Cardiac muscle cell (in vitro differentiated cells and primary cell): ENCODE results near the gene B9D2. TPM values are rescaled to one million over a fixed set of nuclear protein-coding genes. Genes with fewer than 3 reads are reported as not detected.

ENCODE experiments used
- DNase-seq, 2 donors: peaks; one replicate each; pipeline versions ENCODE4 v3.0.0 to v3.0.0-alpha.2; 2010 to 2017; ENCODE audit warnings: low read depth in 1 of 2, low spot score in 1 of 2
- H3K27ac ChIP-seq: fragments of 200-600 bp; sonication (generic); 2 replicates; pipeline ENCODE4 v1.5.1; 2016
- H3K27me3 ChIP-seq: fragments of 200-600 bp; sonication (generic); 2 replicates; pipeline ENCODE4 v1.6.0; 2016; ENCODE audit warnings: control low read depth
- H3K36me3 ChIP-seq: fragments of 200-600 bp; sonication (generic); 2 replicates; pipeline ENCODE4 v1.5.1; 2016; ENCODE audit warnings: control low read depth
- H3K4me1 ChIP-seq: fragments of 200-600 bp; sonication (generic); 2 replicates; pipeline ENCODE4 v1.8.1; 2017; ENCODE audit warnings: low read depth, mild to moderate bottlenecking, mixed run types
- H3K4me3 ChIP-seq: fragments of 200-600 bp; sonication (generic); 2 replicates; pipeline ENCODE4 v1.5.1; 2016; ENCODE audit warnings: mild to moderate bottlenecking
- H3K9me3 ChIP-seq: fragments of 200-600 bp; sonication (generic); 2 replicates; pipeline ENCODE4 v1.5.1; 2017; ENCODE audit warnings: low read depth, mild to moderate bottlenecking, control low read depth
- CTCF ChIP-seq: IDR thresholded peaks from 2 replicates; pipeline ENCODE4 v1.5.1; 2012; ENCODE audit warnings: low read depth, mild to moderate bottlenecking, low read length
- polyA plus RNA-seq: library from polyadenylated mRNA; unstranded; fragments of >200 nt; fragmentation: Nextera tagmentation; extraction: Ambion mirVana; gene quantifications from 2 replicates; pipeline ENCODE4 v1.2.1, GENCODE V29; 2016
- total RNA-seq: library from RNA; depleted of rRNA; stranded (reverse); fragments of >200 nt; gene quantifications from 2 replicates; pipeline ENCODE4 v1.2.3, GENCODE V29; 2016

Gene B9D2
- total and polyA plus RNA-seq, 2 experiments from 2014 or later: 5.3 to 10.8 TPM

GRCh38 chr19:41367848-41368301 is 3.9 kb upstream of the B9D2 start:
- Histone ChIP-seq H3K27me3 (no peaks in the 10 kb centered on the region), H3K27ac (no peak overlapping the region), H3K36me3 (no peaks in the 10 kb centered on the region), H3K4me1 (no peaks in the 10 kb centered on the region), H3K4me3 (no peak overlapping the region), H3K9me3 (no peaks in the 10 kb centered on the region)
- no peak for TF ChIP-seq CTCF
- DNase-seq: peak in 1 of 2 donors; percentile 93

- Histone ChIP-seq H3K27ac (no peak overlapping the region), H3K9me3 (no peaks in the 10 kb centered on the region), H3K27me3 (no peaks in the 10 kb centered on the region), H3K4me1 (no peaks in the 10 kb centered on the region), H3K4me3 (no peak overlapping the region), H3K36me3 (no peaks in the 10 kb centered on the region)
- no peak for DNase-seq
- peak; percentile 14 for TF ChIP-seq CTCF
Measured at GRCh38 chr19:41366089-41366488, 2.1 kb upstream of the B9D2 start.

DNA sequence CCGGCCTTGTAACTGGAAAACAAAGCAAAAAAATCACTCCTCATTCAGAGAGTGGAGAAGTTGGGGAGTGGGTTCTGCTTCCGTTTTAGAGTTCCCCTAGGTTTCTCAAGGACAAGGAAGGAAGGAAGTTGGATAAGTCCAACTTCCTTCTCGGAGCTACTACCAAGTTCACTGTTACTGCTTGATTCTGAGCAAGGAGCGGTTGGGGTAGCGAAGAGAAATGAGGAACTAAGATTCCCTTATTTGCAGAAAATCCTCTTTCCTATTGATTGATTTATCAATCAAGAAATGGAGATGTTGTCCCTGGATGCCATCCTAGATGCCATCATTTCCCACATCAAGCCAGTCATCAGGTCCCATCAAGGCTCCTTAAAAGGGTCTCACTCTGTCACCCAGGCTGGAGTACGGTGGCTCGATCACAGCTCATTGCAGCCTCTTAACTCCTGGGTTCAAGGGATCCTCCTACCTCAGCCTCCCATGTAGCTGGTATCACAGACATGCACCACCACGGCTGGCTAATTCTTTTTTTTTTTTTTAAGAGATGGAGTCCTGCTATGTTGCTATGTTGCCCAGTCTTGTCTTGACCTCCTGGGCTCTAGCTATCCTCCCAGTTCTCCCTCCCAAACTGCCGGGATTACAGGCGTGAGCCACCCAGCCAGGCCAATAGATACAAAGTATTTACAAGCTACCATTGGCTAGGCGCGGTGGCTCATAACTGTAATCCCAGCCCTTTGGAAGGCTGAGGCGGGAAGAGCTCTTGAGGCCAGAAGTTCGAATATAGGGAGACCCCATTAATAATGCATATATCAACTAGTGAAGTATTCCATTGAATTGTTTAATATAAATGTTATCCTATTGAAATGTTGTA is 809 bp upstream of the B9D2 start:
- Histone ChIP-seq H3K27me3 (no peaks in the 10 kb centered on the region), H3K4me3 (peak overlapping the region; percentile 60), H3K4me1 (no peaks in the 10 kb centered on the region), H3K27ac (peak overlapping the region; percentile 97), H3K9me3 (no peaks in the 10 kb centered on the region), H3K36me3 (no peaks in the 10 kb centered on the region)
- TF ChIP-seq CTCF: no peak
- no peak for DNase-seq

GRCh38 chr19:41363371-41363752 is 587 bp downstream of the B9D2 start:
- no peaks in the 10 kb centered on the region for H3K9me3 ChIP-seq
- no peaks in the 10 kb centered on the region for H3K4me1 ChIP-seq
- H3K36me3 ChIP-seq: no peaks in the 10 kb centered on the region
- no peak for DNase-seq
- peak overlapping the region; percentile 60 for H3K4me3 ChIP-seq
- no peaks in the 10 kb centered on the region for H3K27me3 ChIP-seq
- TF ChIP-seq CTCF: no peak
- H3K27ac ChIP-seq: peak overlapping the region; percentile 97

GRCh38 chr19:41362143-41362847 is 1.7 kb downstream of the B9D2 start:
- H3K9me3 ChIP-seq: no peaks in the 10 kb centered on the region
- no peak overlapping the region for H3K4me3 ChIP-seq
- no peak for DNase-seq
- H3K27ac ChIP-seq: no peak overlapping the region
- no peaks in the 10 kb centered on the region for H3K4me1 ChIP-seq
- H3K36me3 ChIP-seq: no peaks in the 10 kb centered on the region
- no peaks in the 10 kb centered on the region for H3K27me3 ChIP-seq
- TF ChIP-seq CTCF: no peak
